GM18498 (cell line): Measurements from ENCODE around the gene SPARCL1.

Experiments
- ATAC-seq: cut with Tn5 transposase; IDR thresholded peaks from one replicate; pipeline ENCODE4 v1.9.1; 2021; ENCODE audit warnings: mild to moderate bottlenecking, moderate library complexity; ENCODE audit not compliant: unreplicated experiment

The SPARCL1 gene

DNA sequence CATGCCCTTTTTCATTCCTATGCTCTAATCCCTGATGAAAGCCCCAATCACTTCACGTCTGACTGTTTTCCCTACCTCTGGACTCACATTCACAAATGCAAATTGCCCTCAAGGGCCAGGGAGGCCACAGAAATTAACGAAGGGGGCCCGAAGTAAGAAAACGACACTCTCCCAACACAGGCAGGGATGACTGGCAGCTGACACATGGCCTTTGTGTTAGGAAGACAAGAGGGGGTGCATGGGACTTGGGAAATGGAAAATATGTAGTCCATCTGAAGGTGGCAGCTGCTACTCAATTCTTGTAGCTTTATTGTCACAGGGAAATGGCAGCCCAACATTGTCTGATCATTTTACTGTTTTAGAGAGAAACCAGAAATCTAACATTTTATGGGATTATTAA is 12.3 kb upstream of the SPARCL1 start:
- ATAC-seq, result no peak

DNA sequence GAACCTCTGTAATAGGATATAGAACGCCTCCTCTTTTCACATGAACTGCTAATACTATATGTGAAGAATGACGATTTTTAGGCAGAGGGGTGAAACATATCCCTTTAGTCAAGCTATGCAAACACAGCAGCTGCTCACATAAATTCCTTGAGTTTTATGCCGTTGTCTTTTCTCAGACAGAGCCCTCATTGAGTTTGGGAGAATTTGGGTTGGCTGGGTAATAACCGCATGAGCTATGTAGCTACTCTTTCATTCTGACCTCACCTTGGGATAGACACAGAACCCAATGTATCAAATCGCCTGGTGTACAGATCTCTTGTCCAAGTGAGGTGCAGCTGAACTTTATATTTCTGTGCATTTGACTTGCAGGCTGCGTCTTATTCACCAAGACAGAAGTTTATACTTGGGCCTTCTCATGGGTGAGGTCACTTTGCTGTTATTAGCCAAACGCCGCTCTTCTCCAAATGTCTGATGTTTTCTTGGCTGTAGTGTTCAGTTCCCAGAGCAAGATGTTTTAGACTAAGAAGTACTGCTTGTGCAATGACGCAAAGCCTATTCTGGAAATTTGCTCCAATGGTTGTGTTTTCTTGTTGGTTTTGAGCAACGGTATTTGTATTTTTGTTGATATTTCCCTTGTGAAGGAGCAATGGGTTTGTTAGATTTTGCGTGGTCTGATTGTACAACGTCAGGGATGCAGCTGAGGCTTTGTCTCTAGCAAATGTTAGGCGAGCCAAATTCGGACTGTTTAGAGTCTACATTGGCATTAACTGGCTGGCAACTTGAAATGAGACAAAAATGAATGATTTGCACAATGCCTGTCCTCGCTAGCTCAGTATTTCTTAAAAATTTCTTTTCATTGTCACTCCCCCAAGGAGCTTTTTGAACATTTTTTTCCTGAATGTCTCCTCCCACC is 11.2 kb upstream of the SPARCL1 start:
- no peak for ATAC-seq

DNA sequence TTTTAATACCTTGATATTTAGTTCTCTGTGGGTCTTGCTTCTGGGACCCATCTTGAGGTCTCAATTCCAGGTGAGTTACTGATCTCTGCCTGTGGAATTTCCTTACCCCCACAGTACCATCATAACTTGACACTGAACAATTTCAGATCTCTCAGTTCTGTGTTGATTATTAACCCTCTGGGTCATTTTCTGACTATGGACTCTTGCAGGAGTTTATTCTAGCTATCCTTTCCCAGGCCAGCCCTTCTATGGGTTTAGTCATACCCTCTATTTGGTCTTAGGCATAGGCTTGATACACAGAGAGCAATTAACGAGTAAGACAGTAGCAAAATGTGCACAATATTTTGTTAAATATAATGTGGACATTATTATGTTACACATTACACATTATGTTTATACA is 3.7 kb upstream of the SPARCL1 start:
- ATAC-seq, result no peak

DNA sequence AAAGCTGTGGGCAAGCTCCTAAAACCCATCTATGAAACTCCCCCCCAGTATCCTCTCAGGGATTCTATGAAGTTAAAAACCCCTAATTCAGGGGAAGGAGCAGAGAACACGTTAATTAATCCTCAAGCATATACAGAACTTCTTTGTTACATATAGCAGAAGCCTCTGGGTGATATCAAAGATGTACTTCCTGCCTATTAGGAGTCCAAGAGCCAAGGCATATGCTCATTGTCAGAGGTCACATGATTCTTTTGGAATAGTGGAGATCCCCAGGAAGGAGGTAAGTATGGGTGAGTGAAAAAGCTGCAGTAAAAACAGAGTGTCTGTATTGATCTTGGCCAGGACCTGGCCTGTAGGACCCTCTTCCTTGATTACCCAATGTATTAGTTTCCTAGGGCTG is 2.9 kb upstream of the SPARCL1 start:
- no peak for ATAC-seq

DNA sequence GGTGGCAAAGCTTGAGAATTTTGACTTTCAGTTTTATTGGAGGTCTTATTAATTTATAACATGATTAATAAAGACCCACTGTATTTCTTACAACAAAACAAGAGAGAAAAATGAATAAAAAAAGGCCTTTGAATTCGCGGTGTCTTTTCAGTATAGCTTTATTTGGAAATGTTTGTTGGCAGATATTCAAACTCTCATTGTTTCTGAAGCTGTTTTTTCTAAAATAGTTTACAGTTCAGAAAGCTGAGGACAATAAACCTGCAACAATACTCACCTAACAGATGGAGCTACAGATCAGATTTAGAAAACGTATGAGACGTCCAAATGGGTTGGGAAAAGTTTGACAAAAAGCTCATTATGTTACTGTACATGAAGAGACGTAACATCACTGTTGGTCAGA is 2.4 kb upstream of the SPARCL1 start:
- no peak for ATAC-seq

DNA sequence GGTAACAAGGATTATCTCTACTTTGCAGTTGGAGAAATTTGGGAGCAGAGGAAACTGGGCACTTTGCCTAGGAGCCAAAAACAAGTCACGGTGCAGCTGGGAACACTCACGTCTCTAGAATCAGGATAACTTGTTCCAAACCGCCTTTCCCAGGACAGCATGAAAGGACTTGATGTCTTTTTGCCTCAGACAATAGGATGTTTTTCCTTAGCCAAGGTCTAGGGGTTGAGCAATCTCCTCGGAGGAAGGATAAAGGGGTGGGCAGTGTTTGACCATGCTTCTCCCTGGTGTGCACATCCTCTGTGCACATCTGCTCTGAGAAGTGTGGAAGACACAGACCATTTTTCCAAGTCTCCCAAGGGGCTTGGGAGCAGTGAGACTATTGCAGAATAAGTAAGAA is 1.7 kb upstream of the SPARCL1 start:
- ATAC-seq, result no peak

DNA sequence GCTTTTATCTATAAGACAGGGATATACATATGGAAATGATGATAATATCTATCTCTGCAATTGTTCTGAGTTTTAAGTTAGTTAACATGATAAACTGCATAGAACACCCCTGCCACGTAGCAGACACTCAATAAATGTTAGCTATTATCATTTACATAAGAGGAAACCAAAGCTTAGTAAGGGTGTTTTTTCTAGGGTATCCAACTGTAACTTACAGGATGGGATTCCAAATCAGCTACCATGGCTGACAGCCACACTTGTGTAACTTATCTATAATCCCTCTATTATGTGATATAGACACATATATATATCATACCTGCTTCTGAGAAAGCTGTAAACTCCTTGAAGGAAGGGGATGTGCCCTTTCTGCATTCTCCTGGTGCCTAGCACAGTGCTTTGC is 1.1 kb upstream of the SPARCL1 start:
- ATAC-seq, result no peak

DNA sequence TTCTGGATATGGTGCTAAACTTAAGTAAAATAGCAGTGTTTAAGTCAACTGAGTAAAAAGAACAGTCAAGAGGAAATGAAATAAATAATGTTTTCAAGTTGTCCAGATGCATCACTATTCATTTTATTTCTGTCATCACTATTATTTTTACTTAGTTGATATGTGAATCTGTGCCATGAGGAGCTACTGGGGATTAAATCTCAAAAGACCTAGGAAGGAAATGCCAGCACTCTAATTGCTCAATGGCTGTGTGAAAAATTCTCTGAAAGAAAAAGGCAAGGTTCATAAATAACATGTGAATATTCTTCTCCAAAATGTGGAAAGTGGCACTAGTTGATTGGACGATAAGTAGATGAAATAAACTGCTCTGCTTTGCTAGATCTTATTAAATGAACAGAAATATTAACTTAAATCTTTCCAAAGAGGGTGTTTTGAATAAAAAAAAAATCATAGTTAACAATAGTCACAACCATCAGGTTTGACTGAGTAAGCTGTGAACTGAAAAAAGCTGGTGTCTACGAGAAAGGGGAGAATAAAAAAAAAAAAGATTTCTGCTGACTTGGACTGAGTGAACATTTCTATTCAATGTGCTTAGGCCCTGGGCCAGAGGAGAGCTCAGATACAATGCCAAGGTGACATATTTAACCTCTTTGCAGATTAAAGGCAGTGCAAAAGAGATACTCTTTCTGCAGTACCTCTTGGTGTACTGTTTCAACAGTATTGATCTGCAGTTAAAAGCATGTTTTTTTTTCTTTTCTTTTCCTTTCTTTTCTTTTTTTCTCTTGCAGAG is 1.6 kb downstream of the SPARCL1 start:
- ATAC-seq, result no peak

DNA sequence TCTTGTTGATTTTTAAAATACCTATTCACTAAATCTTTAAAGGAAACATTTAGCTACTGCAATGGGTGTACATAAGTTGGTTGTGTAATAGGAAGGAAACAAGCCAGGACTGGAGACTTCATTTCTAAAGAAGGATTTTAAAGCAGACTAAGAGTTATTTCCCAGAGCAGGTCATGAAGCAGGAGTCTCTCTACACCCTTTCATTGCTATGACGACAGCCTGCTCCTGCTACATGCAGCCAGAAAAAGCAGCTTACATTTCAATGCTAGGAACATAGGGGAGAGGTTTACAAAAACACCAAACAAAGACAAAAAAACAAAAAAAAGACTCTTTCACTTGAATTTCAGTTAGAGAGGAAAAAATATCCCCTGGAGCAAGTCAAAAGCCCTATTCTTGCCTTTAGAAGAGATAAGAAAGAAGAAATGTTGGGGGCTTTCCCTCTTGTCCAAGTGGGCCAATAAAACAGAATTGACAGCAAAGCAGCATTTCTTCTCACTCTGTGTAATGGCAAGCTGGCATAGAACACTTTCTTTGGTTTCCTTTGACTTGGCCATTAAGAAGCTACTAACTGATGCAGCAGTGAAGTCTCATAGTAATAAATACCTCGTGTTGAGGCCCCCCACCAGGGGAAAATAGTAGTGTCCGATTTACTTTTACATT is 3.4 kb downstream of the SPARCL1 start:
- no peak for ATAC-seq

DNA sequence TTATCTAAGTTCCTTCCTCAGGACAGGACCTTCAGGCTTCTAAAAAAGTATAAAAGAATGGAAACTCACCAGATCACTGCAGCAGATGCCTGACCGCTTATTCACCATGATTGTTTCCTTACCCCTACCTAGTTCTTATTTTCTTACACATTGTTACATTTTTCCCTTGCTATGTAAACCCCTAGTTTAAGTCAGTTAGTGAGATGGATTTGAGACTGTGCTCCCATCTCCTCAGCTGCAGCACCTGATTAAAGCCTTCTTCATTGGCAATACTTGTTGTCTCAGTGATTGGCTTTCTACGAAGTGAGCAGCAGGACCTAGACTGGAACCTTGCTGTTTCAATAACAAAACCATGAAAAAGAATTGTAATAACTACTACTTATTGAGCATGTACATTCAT is 4.7 kb downstream of the SPARCL1 start:
- ATAC-seq, result no peak

DNA sequence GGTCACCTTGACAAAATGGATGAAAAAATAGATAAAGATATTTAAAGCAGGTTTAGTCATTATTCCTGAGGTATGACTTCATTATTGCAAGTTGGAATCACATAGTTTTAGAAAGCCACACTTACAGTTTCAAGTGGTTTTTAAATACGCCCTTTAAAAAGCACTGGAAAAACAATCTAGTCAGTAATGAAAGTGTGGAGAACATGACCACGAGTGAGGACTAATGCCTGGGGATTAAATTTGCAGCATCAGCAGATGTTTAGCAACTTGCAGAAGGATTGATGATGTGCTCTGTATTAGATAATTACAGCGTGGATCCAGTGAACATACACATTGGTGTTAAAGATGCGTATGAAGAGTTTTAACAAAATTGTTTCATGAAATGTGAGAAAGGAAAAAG is 5.9 kb downstream of the SPARCL1 start:
- no peak for ATAC-seq

DNA sequence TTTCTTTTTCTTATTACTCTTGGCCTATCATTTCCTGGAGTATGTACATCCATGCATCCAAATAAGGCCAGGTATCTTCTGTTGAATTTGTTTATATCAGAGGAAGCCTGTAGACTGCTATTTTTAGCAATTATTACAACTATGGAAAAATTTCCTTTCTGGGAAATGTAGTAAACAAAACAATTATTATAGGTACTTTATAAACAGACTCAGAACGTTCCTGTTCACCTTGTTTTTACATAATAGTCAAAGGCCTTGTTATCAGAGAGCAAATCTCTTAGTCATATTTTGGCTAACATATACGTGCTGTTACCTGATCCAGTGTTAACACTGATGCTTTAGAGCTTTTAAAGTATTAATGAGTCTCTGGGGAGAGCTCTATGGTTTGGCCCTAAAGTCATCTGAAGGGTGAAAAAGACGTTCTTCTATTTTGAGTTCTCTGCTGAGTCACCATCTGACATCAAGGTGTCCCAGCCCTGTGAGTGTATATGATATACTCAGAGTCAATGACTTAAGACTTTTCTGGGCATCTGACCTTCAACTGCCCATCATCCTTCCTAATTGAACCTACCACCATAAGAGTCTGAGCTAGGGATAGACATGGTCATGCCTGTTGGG is 7.3 kb downstream of the SPARCL1 start:
- peak; percentile 55 for ATAC-seq

DNA sequence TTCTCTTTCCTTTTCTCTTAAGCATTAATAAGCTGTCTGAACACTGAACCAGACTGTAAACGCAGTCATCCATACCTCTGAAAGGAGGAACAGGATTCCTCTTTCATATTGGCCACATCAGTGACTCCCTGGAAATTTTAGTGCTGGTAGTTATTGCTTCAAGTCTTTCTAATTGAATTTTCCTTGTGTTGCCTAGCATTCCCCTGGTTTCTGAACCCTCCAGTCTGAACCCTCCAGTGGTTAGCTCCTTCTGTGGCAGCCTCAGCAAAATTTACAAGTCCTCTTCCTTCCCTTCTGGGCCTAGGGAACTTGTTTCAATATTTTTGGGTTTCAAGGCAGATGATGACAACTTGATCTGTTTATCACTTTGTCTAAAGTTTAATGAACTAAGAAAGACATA is 7.9 kb downstream of the SPARCL1 start:
- no peak for ATAC-seq

DNA sequence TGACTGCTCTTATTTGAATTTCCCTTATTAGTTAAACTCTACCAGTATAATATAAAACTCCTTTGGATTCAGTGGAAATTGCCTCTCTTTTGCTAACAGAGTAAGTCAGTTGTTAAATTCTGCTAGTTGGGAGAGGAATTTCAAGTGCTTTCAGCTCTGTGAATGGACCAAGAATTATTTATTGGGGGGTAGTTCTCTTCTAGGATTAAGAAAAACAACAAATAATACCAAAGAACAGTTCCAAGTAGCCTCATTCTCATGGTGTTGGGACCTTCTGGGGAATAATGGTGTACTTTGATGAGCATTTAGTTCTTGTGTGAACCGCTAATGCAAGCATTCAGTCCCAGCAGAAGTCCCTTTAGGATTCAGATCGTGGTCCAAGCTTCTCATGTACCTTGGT is 11.6 kb downstream of the SPARCL1 start:
- ATAC-seq, result no peak

DNA sequence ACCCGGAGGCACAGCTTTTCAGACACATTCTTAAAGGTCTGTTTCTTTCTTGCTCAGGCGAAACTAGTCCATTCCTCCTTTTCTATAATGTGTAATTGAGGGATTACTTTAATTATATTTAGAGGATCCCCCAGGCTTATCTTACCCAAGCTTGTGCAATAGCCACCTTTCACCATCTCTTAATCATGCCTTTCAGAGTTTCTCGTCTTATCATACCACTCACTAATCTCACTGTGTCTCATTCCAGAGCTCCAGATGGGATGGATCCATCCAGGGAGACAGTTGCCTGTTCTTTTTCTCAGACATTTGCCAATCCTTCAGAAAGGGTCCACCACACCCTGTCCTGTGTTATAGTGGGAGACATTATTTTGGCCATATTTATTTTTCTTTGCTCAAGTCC is 12.5 kb downstream of the SPARCL1 start:
- no peak for ATAC-seq

DNA sequence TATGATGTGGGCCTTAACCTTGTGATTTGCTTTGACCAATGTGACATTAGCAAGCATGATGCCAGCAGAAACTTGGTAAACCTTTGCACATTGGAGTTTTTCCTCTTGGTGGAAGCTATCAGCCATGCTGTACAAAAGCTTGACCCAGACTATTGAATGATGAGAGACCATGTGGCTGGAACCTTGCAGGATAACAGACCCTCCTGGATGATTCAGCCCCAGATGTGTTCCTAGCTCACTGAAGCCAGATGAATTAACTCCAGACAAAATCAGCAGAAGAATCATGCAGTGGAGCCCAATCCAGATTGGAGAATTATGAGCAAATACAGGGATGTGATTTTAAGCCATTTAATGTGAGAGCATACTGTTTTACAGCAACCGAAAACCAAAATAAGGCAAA is 16.8 kb downstream of the SPARCL1 start:
- no peak for ATAC-seq

DNA sequence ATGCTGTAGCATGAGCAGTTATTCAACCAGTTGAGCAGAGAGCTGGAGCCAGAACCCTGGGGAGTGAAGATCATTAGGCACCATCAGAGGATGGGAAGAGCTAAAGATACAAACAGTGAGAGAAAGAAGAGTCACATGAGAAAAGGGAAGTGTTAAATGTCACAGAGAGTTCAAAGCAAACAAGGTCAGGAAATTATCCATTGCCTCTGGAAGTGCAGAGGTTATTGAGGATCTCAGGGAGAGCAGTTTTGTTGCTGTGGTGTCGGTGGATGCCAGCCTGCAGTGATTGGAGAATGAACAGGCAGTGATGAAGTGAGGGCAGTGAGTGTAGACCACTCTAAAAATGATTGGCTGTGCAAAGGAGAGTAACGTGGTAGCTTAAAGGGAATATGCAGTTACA is 17.7 kb downstream of the SPARCL1 start:
- ATAC-seq, result no peak

DNA sequence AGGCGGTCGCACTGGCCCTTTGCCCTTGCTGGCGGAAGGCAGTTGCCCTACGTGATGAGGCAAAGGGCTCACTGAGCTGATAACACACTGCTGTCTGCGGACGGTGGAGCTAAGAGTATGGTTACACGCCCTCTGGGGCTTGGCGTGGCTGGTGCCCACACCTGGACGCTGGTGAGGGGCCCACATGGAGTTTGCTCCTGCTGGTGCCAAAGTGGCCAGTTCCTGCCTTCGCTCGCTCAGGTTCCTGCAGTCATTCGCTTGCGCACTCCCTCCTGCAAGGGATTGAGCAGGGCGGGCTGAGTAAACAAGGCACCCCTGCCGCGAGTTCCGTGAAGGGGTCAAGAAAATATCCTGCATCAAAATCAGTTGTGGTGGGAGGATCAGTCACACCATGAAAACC is 18.4 kb downstream of the SPARCL1 start:
- ATAC-seq, result no peak

DNA sequence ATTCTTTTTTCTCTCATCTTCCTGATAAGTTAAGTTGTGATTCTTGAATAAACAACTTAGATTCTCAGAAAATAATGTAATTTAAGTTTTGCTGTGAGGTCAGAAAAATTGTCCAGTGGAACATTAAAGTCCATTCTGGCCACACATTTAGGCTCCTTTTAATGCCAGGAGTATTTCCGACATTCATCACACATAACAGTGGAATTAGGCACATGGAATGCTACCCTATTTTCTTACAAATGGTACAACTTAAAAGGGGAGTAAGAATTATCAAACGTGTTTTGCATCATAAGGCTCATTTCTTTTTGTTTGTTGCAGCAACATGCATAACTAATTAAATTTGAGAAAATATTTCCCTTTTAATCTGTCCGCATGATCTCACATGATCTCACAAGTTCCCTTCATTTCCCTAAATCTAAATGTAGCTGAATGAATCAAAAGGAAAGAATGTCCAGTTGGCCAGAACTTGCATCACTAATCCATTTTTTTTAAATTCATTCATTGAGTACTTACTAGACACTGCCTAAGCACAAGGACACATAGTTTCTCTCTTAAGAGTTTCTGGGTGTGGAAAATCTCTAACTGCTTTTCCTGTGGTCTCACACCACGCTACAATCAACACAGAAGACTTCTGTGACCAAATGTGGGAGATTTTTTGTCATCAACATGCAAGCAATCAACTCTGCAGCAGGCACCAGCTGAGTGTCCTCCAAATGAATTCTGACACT is 22.0 kb downstream of the SPARCL1 start:
- ATAC-seq, result no peak

DNA sequence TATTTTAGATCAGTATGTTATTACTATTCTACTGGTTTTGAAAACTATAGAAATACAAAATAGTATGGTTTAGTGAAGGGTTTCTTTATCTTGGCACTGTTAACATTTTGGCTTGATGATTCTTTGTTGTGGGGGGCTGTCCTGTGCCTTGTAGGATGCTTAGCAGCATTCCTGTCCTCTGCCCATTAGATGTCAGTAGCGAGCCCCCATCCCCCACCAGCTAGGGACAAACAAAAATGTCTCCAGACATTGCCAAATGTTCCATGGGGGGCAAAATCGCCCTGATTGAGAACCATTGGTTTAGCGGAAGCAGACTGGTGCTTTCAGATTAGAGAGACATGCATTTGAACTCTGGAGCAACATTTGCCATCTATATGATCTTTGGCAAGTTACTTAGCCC is 23.3 kb downstream of the SPARCL1 start:
- no peak for ATAC-seq
